HTERT RPE-1 (cell line): ENCODE measurements around the gene SCIN.
"Not testable (repeated sequence)": the region's sequence is repeated elsewhere in the genome, so short reads cannot be mapped to it uniquely, and the experiment has no call there.

ENCODE experiments used
- in situ Hi-C: fragments of 300-500 bp; cut with MboI; formaldehyde crosslinking; loops from 4 replicates; pipeline ENCODE4 v1.14.3; 2020; ENCODE audit warnings: low sequenced_read_pairs

SCIN gene

GRCh38 chr7:12610899-12611298 lies 40.4 kb downstream of the SCIN start:
- in situ Hi-C loops: no loop called here

GRCh38 chr7:12612622-12613021 lies 42.1 kb downstream of the SCIN start:
- in situ Hi-C loops: no loop called here

GRCh38 chr7:12619461-12620069 lies 49.0 kb downstream of the SCIN start:
- in situ Hi-C loops: no loop called here

GRCh38 chr7:12620371-12620770 lies 49.9 kb downstream of the SCIN start:
- in situ Hi-C loops: no loop called here

- in situ Hi-C loops: no loop called here
Observed at GRCh38 chr7:12623223-12623622, 52.7 kb downstream of the SCIN start.

- in situ Hi-C loops: no loop called here
Observed at GRCh38 chr7:12623885-12624498, 53.5 kb downstream of the SCIN start.

GRCh38 chr7:12625836-12626235 lies 55.3 kb downstream of the SCIN start:
- in situ Hi-C loops: no loop called here

- in situ Hi-C loops: no loop called here
Observed at GRCh38 chr7:12629816-12630512, 59.4 kb downstream of the SCIN start.

GRCh38 chr7:12630513-12630819 lies 59.9 kb downstream of the SCIN start:
- in situ Hi-C loops: no loop called here

GRCh38 chr7:12633582-12633981 lies 63.1 kb downstream of the SCIN start:
- in situ Hi-C loops: no loop called here

- in situ Hi-C loops: no loop called here
Observed at GRCh38 chr7:12635830-12636229, 65.3 kb downstream of the SCIN start.

- in situ Hi-C loops: no loop called here
Observed at GRCh38 chr7:12637328-12637727, 66.8 kb downstream of the SCIN start.

- in situ Hi-C loops: no loop called here
Observed at GRCh38 chr7:12637819-12638592, 67.5 kb downstream of the SCIN start.

GRCh38 chr7:12638851-12639456 lies 68.4 kb downstream of the SCIN start:
- in situ Hi-C loops: no loop called here

GRCh38 chr7:12640299-12641096 lies 70.0 kb downstream of the SCIN start:
- in situ Hi-C loops: no loop called here

- in situ Hi-C loops: no loop called here
Observed at GRCh38 chr7:12641196-12641595, 70.7 kb downstream of the SCIN start.

- in situ Hi-C loops: no loop called here
Observed at GRCh38 chr7:12642508-12642907, 72.0 kb downstream of the SCIN start.

GRCh38 chr7:12643001-12643643 lies 72.6 kb downstream of the SCIN start:
- in situ Hi-C loops: no loop called here

GRCh38 chr7:12643644-12644043 lies 73.1 kb downstream of the SCIN start:
- in situ Hi-C loops: no loop called here

GRCh38 chr7:12645212-12645611 lies 74.7 kb downstream of the SCIN start:
- in situ Hi-C loops: not testable (repeated sequence)
